ENCODE results near the gene RER1.

Gene RER1

GRCh38 chr1:2433936-2434655, 42.5 kb downstream of the RER1 start:
- no peak overlapping the region for H3K4me3 ChIP-seq (ENCODE audit: low read depth, low read length)
- DNase-seq (ENCODE audit: low read depth, low spot score) = no peak
- TF ChIP-seq CTCF (IDR thresholded peaks at IDR 0.05; ENCODE audit: low read depth, low read length) = no peak
- in situ Hi-C loops (cut with HindIII; ENCODE audit: low sequenced_read_pairs) = no loop called here

DNA sequence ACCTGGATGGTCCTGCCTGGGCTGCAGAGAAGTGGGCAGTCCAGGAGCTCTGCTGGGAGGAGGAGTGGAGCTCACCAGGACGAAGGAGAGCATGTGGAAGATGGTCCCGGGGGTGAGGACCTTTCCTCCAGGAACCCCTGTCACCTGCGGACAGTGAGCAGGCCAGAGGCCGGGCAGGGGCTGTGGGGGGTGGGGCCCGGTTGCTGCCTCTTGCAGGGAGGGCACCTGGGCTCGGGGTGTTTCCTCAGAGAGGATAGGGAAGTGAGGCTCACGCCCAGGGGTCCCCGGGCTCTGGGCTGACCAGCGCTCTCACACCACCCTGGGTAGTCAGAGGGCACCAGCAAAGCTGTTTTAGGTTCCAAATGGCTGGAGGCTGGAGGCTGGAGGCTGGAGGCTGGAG, 43.5 kb downstream of the RER1 start:
- no peak for DNase-seq (ENCODE audit: low read depth, low spot score)
- TF ChIP-seq CTCF (IDR thresholded peaks at IDR 0.05; ENCODE audit: low read depth, low read length) = no peak
- in situ Hi-C loops (cut with HindIII; ENCODE audit: low sequenced_read_pairs) = no loop called here
- H3K4me3 ChIP-seq (ENCODE audit: low read depth, low read length) = no peak overlapping the region

- in situ Hi-C loops (cut with HindIII; ENCODE audit: low sequenced_read_pairs) = no loop called here
- no peak for DNase-seq (ENCODE audit: low read depth, low spot score)
- TF ChIP-seq CTCF (IDR thresholded peaks at IDR 0.05; ENCODE audit: low read depth, low read length) = no peak
- no peak overlapping the region for H3K4me3 ChIP-seq (ENCODE audit: low read depth, low read length)
Measured at GRCh38 chr1:2435746-2436355, 44.2 kb downstream of the RER1 start.

GRCh38 chr1:2436876-2437275, 45.2 kb downstream of the RER1 start:
- no peak overlapping the region for H3K4me3 ChIP-seq (ENCODE audit: low read depth, low read length)
- TF ChIP-seq CTCF (IDR thresholded peaks at IDR 0.05; ENCODE audit: low read depth, low read length) = no peak
- in situ Hi-C loops (cut with HindIII; ENCODE audit: low sequenced_read_pairs) = no loop called here
- no peak for DNase-seq (ENCODE audit: low read depth, low spot score)

DNA sequence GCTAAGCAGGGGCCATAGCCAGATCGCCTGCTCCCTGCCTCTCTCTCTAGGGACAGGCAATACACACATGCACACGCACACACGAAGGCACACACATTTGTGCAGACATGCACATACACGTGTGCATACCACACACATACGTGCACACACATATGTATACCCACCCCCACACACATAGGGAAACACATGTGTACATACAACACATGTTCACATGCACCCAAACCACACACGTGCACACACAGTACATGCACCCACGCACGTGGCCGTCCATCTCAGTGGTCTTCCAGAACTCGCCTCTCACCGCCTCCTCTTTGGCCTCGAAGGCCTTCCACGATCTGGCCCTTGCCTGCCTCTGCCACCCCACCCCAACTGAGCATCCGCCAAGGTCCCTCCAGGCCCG, 46.0 kb downstream of the RER1 start:
- TF ChIP-seq CTCF (IDR thresholded peaks at IDR 0.05; ENCODE audit: low read depth, low read length) = no peak
- in situ Hi-C loops (cut with HindIII; ENCODE audit: low sequenced_read_pairs) = no loop called here
- no peak overlapping the region for H3K4me3 ChIP-seq (ENCODE audit: low read depth, low read length)
- DNase-seq (ENCODE audit: low read depth, low spot score) = no peak

GRCh38 chr1:2438038-2438437, 46.4 kb downstream of the RER1 start:
- in situ Hi-C loops (cut with HindIII; ENCODE audit: low sequenced_read_pairs) = no loop called here
- no peak overlapping the region for H3K4me3 ChIP-seq (ENCODE audit: low read depth, low read length)
- TF ChIP-seq CTCF (IDR thresholded peaks at IDR 0.05; ENCODE audit: low read depth, low read length) = no peak
- DNase-seq (ENCODE audit: low read depth, low spot score) = no peak

Measured in astrocyte of the spinal cord (primary cell).